Smooth muscle cell (in vitro differentiated cells): Measurements from ENCODE around the gene ZNF598. TPM values are rescaled to one million over a fixed set of nuclear protein-coding genes. Genes with fewer than 3 reads are reported as not detected.

Source experiments
- DNase-seq: peaks from one replicate; lab custom pipeline; 2025; ENCODE audit not compliant: unreplicated experiment; lab: John Stamatoyannopoulos, UW
- H2AFZ ChIP-seq: fragments of 200-600 bp; sonication (generic); 2 replicates; pipeline ENCODE4 v1.6.0; 2016; ENCODE audit warnings: antibody characterized with exemption, low read depth, mild to moderate bottlenecking
- H3F3A ChIP-seq: fragments of 200-600 bp; sonication (generic); 2 replicates; pipeline ENCODE4 v1.6.0; 2017; ENCODE audit warnings: antibody characterized with exemption, low read depth
- H3K27ac ChIP-seq: fragments of 200-600 bp; sonication (generic); 2 replicates; pipeline ENCODE4 v1.5.1; 2016; ENCODE audit warnings: low read depth, mild to moderate bottlenecking
- H3K27me3 ChIP-seq: fragments of 200-600 bp; sonication (generic); 2 replicates; pipeline ENCODE4 v1.6.1; 2016; ENCODE audit warnings: low read depth, mild to moderate bottlenecking
- H3K36me3 ChIP-seq: fragments of 200-600 bp; sonication (generic); 2 replicates; pipeline ENCODE4 v1.5.1; 2016; ENCODE audit warnings: low read depth
- H3K4me1 ChIP-seq: fragments of 200-600 bp; sonication (generic); 2 replicates; pipeline ENCODE4 v1.5.1; 2016; ENCODE audit warnings: low read depth
- H3K4me2 ChIP-seq: fragments of 200-600 bp; sonication (generic); 2 replicates; pipeline ENCODE4 v1.6.0; 2016; ENCODE audit warnings: mild to moderate bottlenecking
- H3K4me3 ChIP-seq: fragments of 200-600 bp; sonication (generic); 2 replicates; pipeline ENCODE4 v1.5.1; 2016; ENCODE audit warnings: mild to moderate bottlenecking
- H3K79me2 ChIP-seq: fragments of 200-600 bp; sonication (generic); 2 replicates; pipeline ENCODE4 v1.6.0; 2016; ENCODE audit warnings: low read depth, mild to moderate bottlenecking
- H3K9ac ChIP-seq: fragments of 200-600 bp; sonication (generic); 2 replicates; pipeline ENCODE4 v1.6.0; 2016; ENCODE audit warnings: low read depth
- H3K9me3 ChIP-seq: fragments of 200-600 bp; sonication (generic); replicated peaks from 2 replicates; pipeline ENCODE4 v1.5.1; 2016; ENCODE audit warnings: low read depth
- H4K20me1 ChIP-seq: fragments of 200-600 bp; sonication (generic); 2 replicates; pipeline ENCODE4 v1.6.0; 2016; ENCODE audit warnings: low read depth
- CTCF ChIP-seq: fragments of 200-600 bp; sonication (generic); IDR thresholded peaks from 2 replicates; pipeline ENCODE4 v1.5.1; 2017; ENCODE audit warnings: borderline replicate concordance, mild to moderate bottlenecking, antibody characterized with exemption; ENCODE audit not compliant: insufficient read depth, poor library complexity, severe bottlenecking
- WGBS: methylation state at CpG from one replicate; pipeline ENCODE4 v1.1.7; 2016; ENCODE audit warnings: low lambda C conversion rate; 5-methylcytosine and 5-hydroxymethylcytosine counted together
- polyA plus RNA-seq: library from polyadenylated mRNA; unstranded; fragments of >200 nt; fragmentation: Nextera tagmentation; extraction: Ambion mirVana; gene quantifications from 2 replicates; pipeline ENCODE4 v1.2.1, GENCODE V29; 2016
- total RNA-seq: library from RNA; depleted of rRNA; stranded (reverse); fragments of >200 nt; gene quantifications from 2 replicates; pipeline ENCODE4 v1.2.3, GENCODE V29; 2014

The ZNF598 gene
- total and polyA plus RNA-seq, 2 experiments from 2014 or later = 27.2 to 27.9 TPM

DNA sequence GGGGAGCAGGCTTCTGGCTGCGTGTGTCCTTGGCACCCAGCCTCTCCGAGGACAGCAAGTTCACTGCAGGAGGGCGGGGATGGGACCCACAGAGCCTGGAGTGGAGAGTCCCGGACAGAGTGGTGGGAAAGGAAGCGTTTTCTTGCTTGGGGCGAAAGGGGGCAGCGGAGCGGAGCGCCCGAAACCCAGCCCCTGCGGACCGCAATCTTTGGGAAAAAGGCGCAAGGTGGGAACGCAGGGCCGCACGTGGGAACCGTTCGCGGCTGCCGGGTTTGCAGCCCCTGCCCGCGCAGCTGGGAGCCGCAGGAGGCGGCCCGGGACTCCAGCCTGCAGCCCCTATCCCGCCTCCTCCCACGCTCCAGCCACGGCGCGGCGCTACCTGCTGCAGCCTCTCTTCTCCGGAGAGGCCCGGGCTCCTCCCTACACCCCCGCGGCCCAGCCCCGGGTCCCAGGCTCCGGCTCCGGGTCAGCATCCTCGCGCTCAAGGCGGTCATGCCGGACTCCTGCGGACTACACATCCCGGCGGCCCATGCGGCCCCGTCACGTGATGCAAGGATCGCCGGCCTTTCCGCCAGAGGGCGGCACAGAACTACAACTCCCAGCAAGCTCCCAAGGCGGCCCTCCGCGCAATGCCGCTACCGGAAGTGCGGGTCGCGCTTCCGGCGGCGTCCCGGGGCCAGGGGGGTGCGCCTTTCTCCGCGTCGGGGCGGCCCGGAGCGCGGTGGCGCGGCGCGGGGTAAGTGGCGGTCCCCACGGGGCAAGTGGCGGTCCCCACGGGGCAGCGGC is 37.9 kb upstream of the ZNF598 start, which contains the start of the genes NTHL1 and TSC2:
TSS of gene NTHL1 (minus strand) at position 505 of the 786 bp plus-strand sequence. CDS start at position 494, 11 bp downstream.
TSS of gene TSC2 (plus strand) at position 656 of the 786 bp plus-strand sequence. CDS start 631 bp downstream, outside the sequence.
- H3K27ac ChIP-seq = no peak within 1 kb of the TSS
- H2AFZ ChIP-seq = peak within 1 kb of the TSS; percentile 77
- peak within 1 kb of the TSS; percentile 99 for H3K4me2 ChIP-seq
- peaks cover 13% of the 10 kb centered on the region for H3K4me1 ChIP-seq
- TF ChIP-seq CTCF = peak; percentile 37
- H3F3A ChIP-seq = no peaks in the 10 kb centered on the region
- H3K36me3 ChIP-seq = no peaks in the 10 kb centered on the region
- peak; percentile 86 for DNase-seq
- no peaks in the 10 kb centered on the region for H3K27me3 ChIP-seq
- H3K9me3 ChIP-seq = no peaks in the 10 kb centered on the region
- peaks cover 3% of the 10 kb centered on the region for H4K20me1 ChIP-seq
- 1% methylated on average over 61 of the region's 81 CpGs for WGBS
- peaks cover 33% of the 10 kb centered on the region for H3K79me2 ChIP-seq
- peak within 1 kb of the TSS; percentile 65 for H3K9ac ChIP-seq
- H3K4me3 ChIP-seq = peak within 1 kb of the TSS; percentile 88

- TF ChIP-seq CTCF = no peak
- peaks cover 13% of the 10 kb centered on the region for H3K4me1 ChIP-seq
- H3K27ac ChIP-seq = no peak overlapping the region
- H4K20me1 ChIP-seq = peaks cover 3% of the 10 kb centered on the region
- peak overlapping the region; percentile 99 for H3K4me2 ChIP-seq
- H3K9ac ChIP-seq = no peak overlapping the region
- H3K27me3 ChIP-seq = no peaks in the 10 kb centered on the region
- no peaks in the 10 kb centered on the region for H3K9me3 ChIP-seq
- H2AFZ ChIP-seq = peak overlapping the region; percentile 77
- no peak for DNase-seq
- 43% methylated on average over 8 of the region's 8 CpGs for WGBS
- H3F3A ChIP-seq = no peaks in the 10 kb centered on the region
- H3K4me3 ChIP-seq = peak overlapping the region; percentile 88
- peaks cover 33% of the 10 kb centered on the region for H3K79me2 ChIP-seq
- H3K36me3 ChIP-seq = no peaks in the 10 kb centered on the region
Observed at GRCh38 chr16:2046893-2047329, 37.3 kb upstream of the ZNF598 start.

GRCh38 chr16:2045965-2046892 is 36.6 kb upstream of the ZNF598 start:
- H3F3A ChIP-seq = no peaks in the 10 kb centered on the region
- H3K4me3 ChIP-seq = no peak overlapping the region
- no peak overlapping the region for H3K9ac ChIP-seq
- no peak overlapping the region for H3K27ac ChIP-seq
- no peak overlapping the region for H2AFZ ChIP-seq
- peaks cover 13% of the 10 kb centered on the region for H3K4me1 ChIP-seq
- peaks cover 30% of the 10 kb centered on the region for H3K79me2 ChIP-seq
- H3K36me3 ChIP-seq = no peaks in the 10 kb centered on the region
- DNase-seq = no peak
- H3K9me3 ChIP-seq = no peaks in the 10 kb centered on the region
- no peaks in the 10 kb centered on the region for H3K27me3 ChIP-seq
- no peak for TF ChIP-seq CTCF
- H3K4me2 ChIP-seq = peak overlapping the region; percentile 99
- peaks cover 3% of the 10 kb centered on the region for H4K20me1 ChIP-seq
- 88% methylated on average over 21 of the region's 21 CpGs for WGBS
